ENCODE measurements around the gene BSG.

DNA sequence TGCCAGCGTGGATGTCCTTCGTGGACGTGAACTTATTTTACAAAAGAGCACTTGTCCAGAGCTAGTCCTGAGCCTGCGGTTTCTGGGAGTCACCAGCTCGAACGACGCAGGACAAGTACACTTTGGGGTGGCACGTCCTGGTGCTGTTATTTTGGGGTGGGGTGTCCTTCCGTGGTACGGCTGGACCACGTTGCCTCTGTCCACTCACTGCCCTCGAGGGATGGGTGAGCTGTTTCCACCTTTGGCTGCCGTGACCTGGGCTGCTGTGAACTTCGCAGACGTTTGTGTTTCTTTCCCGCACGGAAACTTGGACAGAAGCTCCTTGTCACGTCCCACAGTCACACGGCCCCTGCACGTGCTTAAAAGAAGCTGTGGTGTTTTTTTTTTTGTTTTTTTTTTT lies 17.6 kb upstream of the BSG start:
- TF ChIP-seq, protein P1, sequence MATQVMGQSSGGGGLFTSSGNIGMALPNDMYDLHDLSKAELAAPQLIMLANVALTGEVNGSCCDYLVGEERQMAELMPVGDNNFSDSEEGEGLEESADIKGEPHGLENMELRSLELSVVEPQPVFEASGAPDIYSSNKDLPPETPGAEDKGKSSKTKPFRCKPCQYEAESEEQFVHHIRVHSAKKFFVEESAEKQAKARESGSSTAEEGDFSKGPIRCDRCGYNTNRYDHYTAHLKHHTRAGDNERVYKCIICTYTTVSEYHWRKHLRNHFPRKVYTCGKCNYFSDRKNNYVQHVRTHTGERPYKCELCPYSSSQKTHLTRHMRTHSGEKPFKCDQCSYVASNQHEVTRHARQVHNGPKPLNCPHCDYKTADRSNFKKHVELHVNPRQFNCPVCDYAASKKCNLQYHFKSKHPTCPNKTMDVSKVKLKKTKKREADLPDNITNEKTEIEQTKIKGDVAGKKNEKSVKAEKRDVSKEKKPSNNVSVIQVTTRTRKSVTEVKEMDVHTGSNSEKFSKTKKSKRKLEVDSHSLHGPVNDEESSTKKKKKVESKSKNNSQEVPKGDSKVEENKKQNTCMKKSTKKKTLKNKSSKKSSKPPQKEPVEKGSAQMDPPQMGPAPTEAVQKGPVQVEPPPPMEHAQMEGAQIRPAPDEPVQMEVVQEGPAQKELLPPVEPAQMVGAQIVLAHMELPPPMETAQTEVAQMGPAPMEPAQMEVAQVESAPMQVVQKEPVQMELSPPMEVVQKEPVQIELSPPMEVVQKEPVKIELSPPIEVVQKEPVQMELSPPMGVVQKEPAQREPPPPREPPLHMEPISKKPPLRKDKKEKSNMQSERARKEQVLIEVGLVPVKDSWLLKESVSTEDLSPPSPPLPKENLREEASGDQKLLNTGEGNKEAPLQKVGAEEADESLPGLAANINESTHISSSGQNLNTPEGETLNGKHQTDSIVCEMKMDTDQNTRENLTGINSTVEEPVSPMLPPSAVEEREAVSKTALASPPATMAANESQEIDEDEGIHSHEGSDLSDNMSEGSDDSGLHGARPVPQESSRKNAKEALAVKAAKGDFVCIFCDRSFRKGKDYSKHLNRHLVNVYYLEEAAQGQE (IDR thresholded peaks at IDR 0.05; ENCODE audit: unreplicated experiment) = no peak
- no peak for TF ChIP-seq JUNB (IDR thresholded peaks at IDR 0.05; ENCODE audit: unreplicated experiment)
- no peak for TF ChIP-seq POLR2AphosphoS5 (IDR thresholded peaks at IDR 0.05; ENCODE audit: low read depth)
- TF ChIP-seq EZH2 (IDR thresholded peaks at IDR 0.05; ENCODE audit: low read depth, unreplicated experiment) = no peak
- TF ChIP-seq, protein P2, sequence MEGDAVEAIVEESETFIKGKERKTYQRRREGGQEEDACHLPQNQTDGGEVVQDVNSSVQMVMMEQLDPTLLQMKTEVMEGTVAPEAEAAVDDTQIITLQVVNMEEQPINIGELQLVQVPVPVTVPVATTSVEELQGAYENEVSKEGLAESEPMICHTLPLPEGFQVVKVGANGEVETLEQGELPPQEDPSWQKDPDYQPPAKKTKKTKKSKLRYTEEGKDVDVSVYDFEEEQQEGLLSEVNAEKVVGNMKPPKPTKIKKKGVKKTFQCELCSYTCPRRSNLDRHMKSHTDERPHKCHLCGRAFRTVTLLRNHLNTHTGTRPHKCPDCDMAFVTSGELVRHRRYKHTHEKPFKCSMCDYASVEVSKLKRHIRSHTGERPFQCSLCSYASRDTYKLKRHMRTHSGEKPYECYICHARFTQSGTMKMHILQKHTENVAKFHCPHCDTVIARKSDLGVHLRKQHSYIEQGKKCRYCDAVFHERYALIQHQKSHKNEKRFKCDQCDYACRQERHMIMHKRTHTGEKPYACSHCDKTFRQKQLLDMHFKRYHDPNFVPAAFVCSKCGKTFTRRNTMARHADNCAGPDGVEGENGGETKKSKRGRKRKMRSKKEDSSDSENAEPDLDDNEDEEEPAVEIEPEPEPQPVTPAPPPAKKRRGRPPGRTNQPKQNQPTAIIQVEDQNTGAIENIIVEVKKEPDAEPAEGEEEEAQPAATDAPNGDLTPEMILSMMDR (conservative IDR thresholded peaks at IDR 0.05; ENCODE audit: low read depth in 2 of 2) = no peak
- TF ChIP-seq, protein P3, sequence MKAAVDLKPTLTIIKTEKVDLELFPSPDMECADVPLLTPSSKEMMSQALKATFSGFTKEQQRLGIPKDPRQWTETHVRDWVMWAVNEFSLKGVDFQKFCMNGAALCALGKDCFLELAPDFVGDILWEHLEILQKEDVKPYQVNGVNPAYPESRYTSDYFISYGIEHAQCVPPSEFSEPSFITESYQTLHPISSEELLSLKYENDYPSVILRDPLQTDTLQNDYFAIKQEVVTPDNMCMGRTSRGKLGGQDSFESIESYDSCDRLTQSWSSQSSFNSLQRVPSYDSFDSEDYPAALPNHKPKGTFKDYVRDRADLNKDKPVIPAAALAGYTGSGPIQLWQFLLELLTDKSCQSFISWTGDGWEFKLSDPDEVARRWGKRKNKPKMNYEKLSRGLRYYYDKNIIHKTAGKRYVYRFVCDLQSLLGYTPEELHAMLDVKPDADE (IDR thresholded peaks at IDR 0.05) = no peak
